OCI-M1 (cell line): ENCODE data around the gene ZNF575.
A peak's percentile ranks its signal among the peaks of the same experiment; 100 is the strongest.
"Not testable (repeated sequence)": the region's sequence is repeated elsewhere in the genome, so short reads cannot be mapped to it uniquely, and the experiment has no call there.

ENCODE experiments used
- DNase-seq: peaks from one replicate; lab custom pipeline; 2025; lab: John Stamatoyannopoulos, UW

Gene ZNF575

GRCh38 chr19:43511324-43511723 lies 21.7 kb upstream of the ZNF575 start:
- DNase-seq, result no peak

- DNase-seq, result not testable (repeated sequence)
These were observed 20.6 kb upstream of the ZNF575 start for GRCh38 chr19:43512399-43512798.

- DNase-seq, result no peak
These were observed 14.9 kb upstream of the ZNF575 start for GRCh38 chr19:43518051-43518450.

- peak; percentile 88 for DNase-seq
These were observed 13.4 kb upstream of the ZNF575 start for GRCh38 chr19:43519436-43520088.

- DNase-seq, result no peak
These were observed 10.1 kb upstream of the ZNF575 start for GRCh38 chr19:43522929-43523328.

- DNase-seq, result not testable (repeated sequence)
These were observed 9.3 kb upstream of the ZNF575 start for GRCh38 chr19:43523696-43524095.

- peak; percentile 42 for DNase-seq
These were observed 7.8 kb upstream of the ZNF575 start for GRCh38 chr19:43524922-43525835.

- DNase-seq, result no peak
These were observed 6.9 kb upstream of the ZNF575 start for GRCh38 chr19:43525836-43526771.

GRCh38 chr19:43526884-43527859 lies 5.8 kb upstream of the ZNF575 start, which contains the start of gene ETHE1:
TSS of gene ETHE1 (minus strand) at chr19:43527201. CDS start at chr19:43527177, 24 bp downstream.
- DNase-seq, result peak; percentile 86

GRCh38 chr19:43527860-43528622 lies 4.9 kb upstream of the ZNF575 start:
- DNase-seq, result peak; percentile 13

GRCh38 chr19:43532571-43532961 lies 422 bp upstream of the ZNF575 start:
- DNase-seq, result peak; percentile 38

- DNase-seq, result peak; percentile 100
These were observed 737 bp downstream of the ZNF575 start for GRCh38 chr19:43533546-43534304.

GRCh38 chr19:43534305-43534815 lies 1.4 kb downstream of the ZNF575 start:
- no peak for DNase-seq

- no peak for DNase-seq
These were observed 2.1 kb downstream of the ZNF575 start for GRCh38 chr19:43534816-43535761.

- no peak for DNase-seq
These were observed 5.9 kb downstream of the ZNF575 start for GRCh38 chr19:43538922-43539321.

- DNase-seq, result no peak
These were observed 7.4 kb downstream of the ZNF575 start for GRCh38 chr19:43540381-43540780.

- no peak for DNase-seq
These were observed 9.1 kb downstream of the ZNF575 start for GRCh38 chr19:43541920-43542650.
